GM21825 (cell line): ENCODE results near the gene SRBD1.

Experiments used
- ATAC-seq: cut with Tn5 transposase; IDR thresholded peaks from one replicate; pipeline ENCODE4 v1.9.1; 2021; ENCODE audit warnings: mild to moderate bottlenecking, moderate library complexity; ENCODE audit not compliant: unreplicated experiment

The SRBD1 gene

DNA sequence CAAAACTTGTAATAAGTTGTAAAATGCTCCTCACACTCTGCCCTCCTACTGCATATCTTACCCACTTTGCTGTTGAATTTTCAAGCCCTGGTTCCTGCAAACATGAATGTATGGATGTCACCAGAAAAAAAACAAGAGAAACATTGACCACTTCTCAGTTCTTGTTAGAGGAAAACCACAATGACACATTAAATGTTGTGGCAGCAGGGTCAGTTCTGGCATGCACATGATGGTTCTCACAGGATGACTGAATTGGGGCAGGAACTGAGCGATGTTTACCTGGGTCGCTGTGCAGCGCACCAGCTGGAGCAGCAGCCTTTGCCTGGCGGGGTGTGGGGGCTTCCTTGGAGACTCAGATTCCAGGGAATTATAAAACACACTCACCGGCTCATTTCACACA lies 26.4 kb upstream of the SRBD1 start:
- peak; percentile 76 for ATAC-seq

DNA sequence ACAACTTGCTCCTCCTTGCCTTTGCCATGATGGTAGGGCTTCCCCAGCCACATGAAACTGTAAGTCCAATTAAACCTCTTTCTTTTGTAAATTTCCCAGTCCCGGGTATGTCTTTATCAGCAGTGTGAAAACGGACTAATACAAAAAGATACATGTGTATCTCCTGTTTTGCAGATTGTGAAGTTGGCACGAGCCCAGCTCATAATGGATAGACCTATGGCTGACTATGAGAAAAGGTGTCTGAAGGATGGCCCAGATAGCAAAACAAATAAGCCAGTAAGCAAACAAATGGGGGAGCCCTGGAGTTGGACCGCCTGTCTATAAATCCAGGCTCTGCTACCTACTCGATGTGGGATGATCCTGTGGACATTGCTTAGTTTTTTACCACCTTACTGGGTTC lies 24.9 kb upstream of the SRBD1 start:
- ATAC-seq, result no peak

DNA sequence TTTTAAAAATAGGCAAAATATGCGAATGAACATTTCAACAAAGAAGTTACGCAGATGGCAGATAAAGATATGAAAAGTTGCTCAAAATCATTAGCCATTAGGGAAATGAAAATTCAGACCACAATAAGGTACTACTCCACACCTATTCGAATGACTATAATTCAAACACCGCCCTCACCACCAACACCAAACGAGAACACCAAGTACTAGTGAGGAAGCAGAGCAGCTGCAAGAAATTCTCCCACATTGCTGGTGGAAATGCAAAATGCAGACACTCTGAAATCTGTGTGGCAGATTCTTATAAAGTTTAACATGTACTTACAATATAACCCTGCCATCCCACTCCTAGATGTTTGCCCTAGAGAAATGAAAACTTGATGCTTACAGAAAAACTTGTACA lies 23.2 kb upstream of the SRBD1 start:
- ATAC-seq, result no peak

DNA sequence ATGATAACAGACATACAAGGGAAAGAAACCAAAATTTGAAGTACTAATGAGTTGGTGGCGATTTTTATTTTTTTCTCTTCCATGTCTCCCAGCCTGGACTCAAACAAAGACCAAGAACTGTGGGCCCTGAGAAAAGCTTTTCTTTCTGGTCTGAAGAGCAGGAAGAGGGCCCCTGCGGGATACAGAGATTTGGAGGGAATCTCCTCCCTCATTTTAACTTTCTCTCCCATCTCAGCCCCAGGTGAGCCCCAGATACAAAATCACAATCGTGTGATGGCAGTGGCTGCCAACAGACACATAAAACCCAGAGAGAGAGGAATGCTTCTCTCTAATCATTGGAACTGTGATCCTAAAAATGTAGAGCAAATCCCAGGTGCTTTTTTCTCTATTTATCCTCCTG lies 20.9 kb upstream of the SRBD1 start:
- no peak for ATAC-seq

DNA sequence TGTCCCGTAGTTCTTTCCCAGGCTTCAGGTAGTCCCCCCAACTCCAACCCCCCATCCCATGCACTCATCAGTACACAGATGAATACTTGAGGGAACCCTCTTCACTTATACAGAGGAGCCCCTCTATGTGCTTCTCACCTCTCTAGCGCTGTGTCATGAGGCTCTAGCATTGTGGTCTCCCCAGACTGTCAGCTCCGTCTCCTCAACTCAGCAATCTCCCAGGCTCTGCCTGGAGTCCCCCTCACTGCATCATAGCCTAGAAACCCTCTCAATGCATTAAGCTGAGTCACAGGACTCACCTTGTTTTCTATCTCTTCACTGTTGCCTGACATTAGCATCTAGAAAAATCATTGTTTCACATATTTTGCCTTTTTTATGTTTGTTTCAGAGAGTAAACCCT lies 20.3 kb upstream of the SRBD1 start:
- ATAC-seq, result no peak

DNA sequence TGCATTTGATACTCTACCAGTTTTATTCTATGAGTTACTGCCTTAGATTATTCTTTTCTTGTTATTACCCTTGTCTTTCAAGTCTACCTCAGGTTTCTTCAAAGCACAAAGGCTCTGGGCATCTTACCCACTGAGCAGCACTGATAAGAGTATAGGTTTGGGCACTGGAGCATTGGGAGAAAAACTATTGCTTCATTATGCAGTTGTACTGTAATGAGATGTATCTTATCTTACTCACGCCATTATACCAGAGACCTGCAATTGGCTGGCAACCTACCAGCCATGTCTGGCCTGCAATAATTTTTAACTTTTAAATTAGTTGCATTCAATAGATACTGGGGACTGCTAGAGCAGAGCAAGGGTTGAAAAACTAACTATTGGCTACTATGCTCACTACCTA lies 18.9 kb upstream of the SRBD1 start:
- ATAC-seq, result no peak

DNA sequence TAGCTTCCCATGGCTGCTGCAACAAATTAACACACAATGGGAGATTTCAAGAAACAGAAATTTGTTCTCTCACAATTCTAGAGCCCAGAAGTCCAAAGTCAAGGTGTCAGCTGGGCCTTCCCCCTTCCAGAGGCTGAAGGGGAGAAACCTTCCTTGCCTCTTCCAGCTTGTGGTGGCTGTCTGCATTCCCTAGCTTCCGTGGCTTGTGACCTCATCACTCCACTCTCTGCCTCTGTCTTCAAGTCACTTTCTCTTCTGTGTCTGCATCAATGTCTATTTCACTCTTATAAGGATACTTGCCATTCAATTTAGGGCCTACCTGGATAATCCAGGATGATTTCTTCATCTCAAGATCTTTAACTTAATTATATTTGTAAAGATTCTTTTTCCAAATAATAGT lies 16.8 kb upstream of the SRBD1 start:
- ATAC-seq, result no peak

DNA sequence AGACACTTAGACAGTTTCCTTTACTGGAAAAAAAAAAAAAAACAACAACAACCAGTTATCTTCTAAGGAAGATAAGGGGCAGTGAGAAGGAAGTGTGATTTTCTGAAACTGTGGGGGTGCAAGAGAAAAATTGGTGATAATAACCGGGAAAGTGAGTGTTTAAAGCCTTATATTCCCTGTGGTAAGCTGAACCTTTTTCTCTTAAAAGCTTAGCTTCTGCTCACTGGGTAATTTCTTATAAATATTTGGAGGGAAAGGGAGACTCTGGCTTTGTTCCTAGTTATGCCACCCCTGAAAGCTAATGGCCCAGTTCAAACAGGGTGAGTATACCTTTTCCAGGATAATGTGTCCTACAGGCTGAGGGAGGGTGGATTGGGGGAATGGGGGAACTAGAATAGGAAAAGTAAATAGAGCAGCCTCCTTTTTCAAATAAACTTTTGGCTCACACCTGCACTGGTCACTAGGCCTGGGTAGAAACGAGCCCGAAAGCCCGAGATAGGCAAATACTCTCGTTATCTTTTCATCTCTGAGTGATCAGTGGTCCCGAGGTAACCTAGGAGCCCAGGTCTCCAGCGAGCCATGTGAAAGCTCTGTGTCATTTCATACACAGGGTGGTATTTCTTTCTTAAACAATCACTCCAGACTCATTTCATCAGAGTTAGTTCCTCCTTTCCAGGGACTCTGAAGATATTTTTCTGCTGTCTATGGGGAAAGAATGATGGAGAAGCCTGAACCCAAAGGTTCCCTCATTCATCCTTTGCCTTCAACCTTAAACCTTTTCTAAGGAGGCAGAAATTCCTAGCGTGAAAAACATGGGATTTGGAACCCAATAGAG lies 15.5 kb upstream of the SRBD1 start:
- no peak for ATAC-seq

DNA sequence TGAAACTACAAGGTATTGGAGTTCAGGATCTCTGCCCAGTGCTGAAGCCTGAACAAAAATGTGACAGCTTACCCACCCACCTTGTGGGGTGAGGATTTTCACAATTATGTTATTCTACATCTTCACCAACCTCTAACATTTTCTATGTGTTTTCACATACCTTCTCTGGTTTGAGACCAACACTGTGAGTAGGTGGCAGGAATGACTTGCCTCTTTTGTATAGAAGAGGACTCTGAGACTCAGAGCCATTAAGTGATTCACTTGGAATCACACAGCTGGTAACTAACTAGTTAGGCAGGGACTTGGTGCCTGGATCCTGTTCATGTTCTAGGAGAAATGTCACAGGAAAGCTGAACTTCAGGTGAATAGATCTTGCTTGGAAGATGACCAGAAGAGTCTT lies 14.8 kb upstream of the SRBD1 start:
- ATAC-seq, result no peak

DNA sequence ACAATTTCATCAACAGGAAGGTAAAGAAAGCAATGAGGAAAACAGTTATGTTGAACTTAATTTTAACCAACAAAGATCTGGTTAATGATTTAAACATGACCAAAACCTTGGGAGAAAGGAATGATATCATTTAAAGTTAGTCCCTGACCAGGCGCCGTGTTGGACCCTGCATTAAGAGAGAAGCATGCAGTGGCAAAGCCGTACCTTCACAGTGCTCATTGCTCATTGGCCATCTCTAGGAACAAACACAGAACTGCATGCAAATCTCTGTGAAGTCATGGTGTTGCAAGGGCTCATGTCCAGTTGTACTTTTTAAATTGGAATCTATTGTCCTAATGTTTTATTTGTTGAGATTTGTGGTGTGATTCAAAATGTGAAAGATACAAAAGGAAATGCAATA lies 12.0 kb upstream of the SRBD1 start:
- no peak for ATAC-seq

DNA sequence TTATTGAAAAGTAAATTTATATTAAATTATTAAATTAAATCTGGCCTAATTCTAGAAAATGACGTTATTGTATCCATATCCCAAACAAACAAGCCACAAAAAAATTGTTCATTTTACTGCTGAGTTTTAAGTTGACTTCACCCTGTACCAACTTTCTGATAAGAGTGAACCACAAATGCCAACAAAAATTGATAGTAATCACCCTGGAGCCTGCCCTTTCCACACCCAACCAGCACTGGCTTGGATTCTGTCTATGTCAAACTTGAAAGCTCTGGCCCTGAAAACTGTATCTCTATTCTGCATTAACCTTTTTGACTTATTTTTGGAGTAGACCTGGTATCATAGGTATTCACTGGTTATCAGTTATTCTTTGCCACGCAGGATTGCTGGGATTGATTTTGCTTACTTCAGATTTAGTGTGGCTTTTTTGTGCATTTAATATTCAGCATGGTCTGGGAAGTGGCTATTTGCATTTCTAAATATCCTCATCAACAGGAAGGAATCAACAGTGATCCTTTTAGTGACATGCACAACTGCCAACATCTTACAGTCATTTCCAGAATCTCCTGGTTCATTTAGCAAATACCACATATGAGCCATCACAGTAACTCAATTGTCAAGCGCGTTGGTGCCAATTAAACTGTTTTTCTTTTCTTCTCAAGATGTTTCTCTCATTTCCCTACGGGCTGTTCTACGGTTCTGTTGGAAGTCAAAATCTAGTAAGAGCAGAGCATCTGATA lies 11.4 kb upstream of the SRBD1 start:
- ATAC-seq, result no peak

DNA sequence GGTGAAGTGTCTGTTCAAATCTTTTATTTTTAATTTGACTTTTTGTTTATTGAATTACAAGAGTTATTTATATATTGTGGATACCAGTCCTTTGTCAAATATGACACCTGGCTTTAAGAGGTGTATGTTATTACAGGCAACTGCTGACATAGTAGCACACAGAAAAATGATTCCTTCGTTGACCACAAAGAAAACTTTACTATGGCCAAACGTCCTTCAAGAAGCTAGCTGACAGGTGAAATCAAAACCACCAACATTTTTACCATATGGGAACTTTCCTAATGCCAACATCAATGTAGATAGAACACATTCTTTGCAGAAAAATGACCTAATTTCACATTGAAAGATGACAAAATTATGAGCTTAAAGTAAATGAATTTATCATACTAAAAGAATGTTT lies 6.4 kb upstream of the SRBD1 start:
- ATAC-seq, result no peak

DNA sequence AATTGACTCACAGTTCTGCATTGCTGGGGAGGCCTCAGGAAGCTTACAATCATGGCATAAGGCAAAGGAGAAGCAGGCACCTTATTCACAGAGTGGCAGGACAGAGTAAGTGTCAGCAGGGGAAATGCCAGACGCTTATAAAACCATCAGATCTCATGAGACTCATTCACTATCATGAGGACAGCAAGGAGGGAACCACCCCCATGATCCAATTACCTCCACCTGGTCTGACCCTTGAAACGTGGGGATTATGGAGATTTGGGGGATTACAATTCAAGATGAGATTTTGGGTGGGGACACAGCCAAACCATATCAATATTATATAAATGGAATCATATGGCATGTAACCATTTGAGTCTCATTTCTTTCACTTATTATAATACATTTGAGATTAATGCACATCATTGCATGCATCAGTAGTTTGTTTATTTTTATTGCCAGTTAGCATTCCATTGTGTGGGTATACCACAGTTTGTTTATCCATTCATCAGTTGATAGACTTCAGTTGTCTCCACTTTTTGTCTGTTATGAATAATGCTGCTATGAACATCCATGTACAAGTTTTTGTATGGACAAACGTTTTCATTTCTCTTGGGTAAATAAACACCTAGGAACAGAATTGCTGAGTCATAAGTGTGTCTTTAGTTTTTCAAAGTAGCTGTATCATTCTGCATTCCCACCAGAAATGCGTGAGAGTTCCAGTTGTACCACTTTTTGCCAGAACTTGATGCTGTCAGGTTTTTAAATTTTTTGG lies 5.8 kb upstream of the SRBD1 start:
- no peak for ATAC-seq

DNA sequence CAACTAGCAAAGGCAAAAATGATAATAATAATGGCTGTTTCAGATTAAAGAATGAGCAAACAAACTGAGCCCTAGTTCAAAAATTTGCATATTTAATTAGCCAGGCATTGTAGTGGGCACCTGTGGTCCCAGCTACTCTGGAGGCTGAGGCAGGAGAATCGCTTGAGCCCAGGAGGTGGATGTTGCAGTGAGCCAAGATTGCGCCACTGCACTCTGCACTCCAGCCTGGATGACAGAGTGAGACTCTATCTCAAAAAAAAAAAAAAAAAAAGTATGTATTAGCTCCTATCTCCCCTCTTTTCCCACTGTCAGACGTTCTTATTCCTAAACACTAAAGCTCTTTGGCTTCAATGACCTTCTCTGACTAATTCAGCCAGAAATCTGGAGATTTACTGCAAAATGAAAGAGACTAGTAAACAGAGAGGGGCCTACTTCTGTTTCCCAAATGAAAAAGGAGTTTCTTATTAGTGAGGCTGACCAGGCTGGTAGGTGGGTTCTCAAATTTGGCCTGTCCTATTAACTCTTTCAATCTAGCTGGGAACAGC lies 3.9 kb upstream of the SRBD1 start:
- no peak for ATAC-seq

DNA sequence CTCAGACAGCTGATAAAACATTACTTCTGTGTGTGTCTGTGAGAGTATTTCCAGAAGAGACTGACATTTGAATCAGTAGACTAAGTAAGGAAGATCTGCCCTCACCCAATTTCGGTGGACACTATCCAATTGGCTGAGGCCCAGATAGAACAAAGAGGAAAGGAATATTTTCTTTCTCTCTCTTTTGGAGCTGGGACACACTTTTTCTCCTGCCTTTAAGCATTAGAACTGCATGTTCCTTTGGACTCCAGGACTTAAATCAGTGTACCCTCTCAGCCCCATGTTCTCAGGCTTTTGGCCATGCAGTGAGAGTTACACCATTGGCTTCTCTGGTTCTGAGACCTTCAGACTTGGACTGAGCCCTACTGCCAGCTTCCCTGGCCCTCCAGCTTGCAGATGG lies 3.3 kb upstream of the SRBD1 start:
- ATAC-seq, result no peak

DNA sequence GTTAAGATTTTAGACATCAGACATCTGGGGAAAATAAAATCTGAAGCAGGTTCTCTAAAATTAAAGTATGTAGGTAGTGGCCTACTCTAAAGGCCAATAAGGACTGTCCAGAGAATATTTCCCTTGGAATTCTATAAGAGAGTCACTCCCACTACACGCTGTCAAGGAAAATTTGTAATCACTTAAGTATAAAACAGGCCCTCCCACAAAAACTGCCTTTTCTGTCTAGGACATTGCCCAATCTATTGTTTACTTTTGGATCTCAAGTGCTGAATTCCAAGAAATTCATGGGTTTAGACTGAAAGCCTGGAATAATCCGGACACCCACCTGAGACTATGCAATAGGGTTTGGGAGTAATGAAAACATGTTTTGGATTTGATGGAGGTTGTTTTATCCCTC lies 1.7 kb upstream of the SRBD1 start:
- ATAC-seq, result no peak

DNA sequence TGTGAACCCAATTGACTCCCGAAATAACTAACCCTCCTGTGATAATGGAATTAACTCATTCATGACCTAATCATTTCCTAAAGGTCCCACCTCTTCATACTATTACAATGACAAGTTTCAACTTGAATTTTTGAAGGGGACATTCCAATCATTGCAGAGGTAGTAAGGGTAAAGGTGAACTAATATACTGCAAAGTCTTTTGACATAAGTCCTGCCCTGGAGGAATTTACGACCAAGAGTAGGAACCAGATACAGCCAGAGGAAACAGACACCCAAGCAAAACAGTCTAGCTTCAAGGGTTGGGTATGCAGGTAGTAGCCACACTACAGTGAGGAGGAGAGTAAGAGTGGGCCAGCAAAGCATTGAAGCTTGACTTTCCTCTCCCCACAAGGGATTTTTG lies 1.2 kb upstream of the SRBD1 start:
- ATAC-seq, result no peak

DNA sequence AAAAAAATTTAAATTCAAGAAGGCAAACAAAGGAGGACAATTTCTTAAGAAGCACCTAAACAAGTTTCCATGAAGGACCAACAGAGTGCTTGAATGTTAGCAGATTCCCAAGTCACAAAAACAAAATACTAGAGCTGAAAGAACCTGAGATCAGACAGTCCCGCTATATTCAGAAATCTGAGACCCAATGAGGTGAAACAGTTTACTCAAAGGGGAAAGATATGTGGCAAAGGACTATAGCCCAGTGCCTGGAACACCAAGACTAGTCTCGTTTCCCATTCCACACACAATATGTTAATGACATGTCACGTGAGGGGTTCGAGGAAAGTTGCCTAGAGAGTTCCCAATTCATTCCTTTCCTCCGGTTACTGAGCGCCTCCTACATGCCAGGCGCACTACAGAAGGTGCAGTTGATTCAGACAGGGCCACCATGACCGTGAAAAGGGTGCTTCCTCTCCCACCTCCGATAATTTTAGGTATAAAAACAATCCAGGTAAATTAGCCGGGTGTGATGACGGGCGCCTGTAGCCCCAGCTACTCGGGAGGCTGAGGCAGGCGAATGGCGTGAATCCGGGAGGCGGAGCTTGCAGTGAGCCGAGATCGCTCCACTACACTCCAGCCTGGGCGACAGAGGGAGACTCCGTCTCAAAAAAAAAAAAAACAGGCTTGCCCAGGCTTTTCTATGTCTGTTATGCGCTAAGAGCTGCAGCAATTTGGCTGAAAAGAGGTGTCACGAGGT lies 617 bp downstream of the SRBD1 start:
- peak; percentile 36 for ATAC-seq

DNA sequence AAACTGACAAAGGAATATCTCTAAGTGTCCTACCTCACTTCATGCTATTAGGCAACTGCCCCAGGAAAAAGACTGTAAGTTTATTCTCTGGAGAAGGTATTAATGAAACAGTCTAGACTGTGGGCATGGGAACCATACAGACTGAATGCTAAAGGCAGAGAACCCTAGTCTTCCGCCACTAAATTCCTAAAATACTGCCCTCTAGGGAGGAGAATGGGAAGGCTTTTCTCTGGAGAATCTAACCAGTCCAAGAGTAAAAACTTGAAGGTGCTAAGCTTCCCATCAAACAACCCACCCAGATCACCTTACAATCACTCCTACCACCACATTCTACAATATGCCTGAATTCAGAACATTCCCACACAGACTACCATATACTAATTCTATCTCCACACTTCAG lies 3.4 kb downstream of the SRBD1 start:
- ATAC-seq, result no peak

DNA sequence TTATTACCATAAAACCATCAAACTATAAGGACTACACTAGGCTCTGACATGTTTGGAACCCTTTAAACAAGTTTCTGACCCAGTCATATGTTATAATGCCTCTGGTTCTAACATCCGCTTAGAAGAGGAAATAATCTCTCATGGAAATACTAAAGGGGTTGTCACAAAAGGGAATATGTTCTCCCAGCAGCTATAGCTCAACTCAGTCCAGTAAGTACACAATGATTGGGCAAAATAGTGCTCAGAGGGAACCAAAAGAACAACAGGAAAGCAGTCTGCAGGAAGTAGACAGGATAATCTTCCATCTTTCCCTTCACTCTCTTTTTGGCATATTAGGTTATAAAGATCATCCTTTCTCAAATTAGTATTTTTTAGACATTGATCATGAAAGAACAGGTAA lies 4.3 kb downstream of the SRBD1 start:
- no peak for ATAC-seq

DNA sequence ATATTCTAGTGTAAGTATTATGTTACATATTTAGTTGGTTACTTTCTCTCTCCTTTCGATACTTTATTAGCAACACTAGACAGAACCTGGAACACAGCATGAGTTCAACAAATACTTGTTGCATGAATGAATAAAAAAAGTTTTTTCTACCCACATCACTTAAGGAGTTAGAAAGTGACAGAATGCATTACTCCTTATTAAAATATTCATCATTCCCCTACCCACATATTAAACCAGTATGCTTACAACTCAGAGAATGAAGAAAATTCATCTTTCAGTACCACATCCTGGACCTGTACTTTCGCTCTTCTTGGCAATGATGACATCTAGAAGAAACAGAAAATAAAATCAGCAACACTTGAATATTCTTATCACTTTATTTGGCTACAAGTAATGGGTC lies 6.0 kb downstream of the SRBD1 start:
- ATAC-seq, result no peak
